AG08396 (cell line): Measurements from ENCODE around the gene IRAK1.

ENCODE experiments used
- DNase-seq: peaks from one replicate; pipeline ENCODE4 v3.0.0; 2012; ENCODE audit warnings: low spot score, mixed read lengths

Gene IRAK1

DNA sequence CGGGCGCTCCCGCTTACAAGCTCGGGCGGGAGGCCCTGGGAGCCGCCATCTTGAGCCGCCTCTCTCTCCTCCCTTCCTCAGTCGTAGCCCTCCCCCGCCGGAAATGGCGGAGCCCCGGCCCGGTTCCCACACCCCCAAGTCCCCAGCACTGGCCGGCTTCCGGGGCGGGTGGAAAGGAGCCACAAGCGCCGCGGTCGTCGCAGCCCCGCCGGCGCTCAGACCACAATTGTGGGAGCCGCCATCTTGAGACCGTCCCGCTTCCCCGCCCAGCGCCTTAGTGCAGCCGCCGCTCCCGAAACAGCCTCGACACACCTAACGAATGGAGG lies 48.6 kb downstream of the IRAK1 start:
- DNase-seq, result peak; percentile 92

DNA sequence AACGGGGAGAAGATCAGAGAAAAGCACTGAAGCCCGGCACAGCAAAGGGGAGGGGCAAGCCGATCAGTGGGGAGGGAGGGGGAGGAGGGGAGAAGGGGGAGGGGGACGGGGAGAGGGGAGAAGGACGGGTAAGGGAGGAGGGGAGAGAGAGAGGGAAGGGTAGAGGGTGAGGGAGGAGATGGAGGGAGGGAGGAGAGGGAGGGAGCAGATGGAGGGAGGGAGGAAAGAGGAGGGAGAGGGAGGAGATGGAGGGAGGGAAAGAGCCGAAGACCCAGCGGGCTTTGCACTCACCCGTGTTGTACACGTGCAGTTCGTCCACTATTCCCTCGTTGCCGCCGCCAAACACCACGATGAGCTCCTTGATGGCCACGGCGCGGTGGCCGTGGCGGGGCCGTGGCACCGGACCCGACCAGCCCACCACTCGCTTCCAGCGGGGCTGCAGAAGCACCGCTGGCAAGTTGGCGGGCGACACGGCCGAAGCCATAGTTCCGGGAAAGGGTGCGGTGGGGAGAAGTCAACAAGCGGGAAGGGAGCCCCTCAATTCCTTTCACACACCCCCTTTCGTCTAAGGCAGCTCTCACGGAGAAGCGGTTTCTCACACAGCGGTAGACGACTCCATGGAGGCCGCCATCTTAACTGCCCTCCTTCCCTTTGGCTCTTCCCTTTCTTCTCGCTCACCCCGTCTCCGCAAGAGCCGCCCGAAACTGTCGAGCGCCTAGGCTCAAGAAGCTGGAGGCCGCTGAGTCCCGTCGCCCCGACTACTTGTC lies 49.2 kb downstream of the IRAK1 start:
- DNase-seq, result peak; percentile 55

- no peak for DNase-seq
Observed at GRCh38 chrX:153969904-153970356, 49.8 kb downstream of the IRAK1 start.

GRCh38 chrX:153969125-153969903 lies 50.4 kb downstream of the IRAK1 start:
- no peak for DNase-seq

DNA sequence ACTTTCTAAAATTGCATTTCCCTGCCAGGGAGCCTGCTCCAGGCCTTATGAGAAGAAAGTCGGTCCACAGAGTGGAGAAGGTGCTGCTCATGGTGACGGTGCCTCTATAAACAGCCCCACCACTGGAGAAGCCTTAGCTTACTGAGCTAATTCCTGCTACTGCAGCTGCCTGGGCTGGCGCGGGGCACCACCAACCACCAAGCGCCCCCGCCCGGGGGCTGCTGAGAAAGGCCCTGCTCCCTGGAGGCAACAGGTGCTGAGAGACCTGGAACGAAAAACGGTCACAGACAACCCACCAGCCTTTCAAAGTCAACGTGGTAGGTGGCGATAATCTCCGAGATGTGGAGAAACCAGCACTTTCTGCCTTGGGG lies 51.0 kb downstream of the IRAK1 start:
- DNase-seq, result no peak

DNA sequence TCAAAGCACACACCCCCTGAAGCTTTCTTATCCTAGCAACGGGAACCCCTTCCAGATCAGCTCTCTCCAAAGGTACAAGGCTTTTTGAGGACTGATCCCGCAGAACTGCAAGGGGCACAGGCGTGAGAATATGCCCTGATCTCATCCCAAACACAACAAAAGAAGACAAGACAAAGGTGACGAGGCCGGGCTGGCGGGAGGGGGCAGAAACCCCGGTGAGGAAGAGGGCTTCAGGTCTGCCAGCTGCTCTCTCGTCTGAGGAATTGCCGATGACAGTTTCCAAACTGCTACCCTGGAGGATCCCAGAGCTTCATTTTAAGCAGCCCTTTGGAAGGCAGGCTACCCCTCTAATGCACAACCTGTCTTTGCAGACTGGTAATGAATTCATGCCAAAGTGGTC lies 51.4 kb downstream of the IRAK1 start:
- DNase-seq, result no peak

GRCh38 chrX:153967536-153968224 lies 52.0 kb downstream of the IRAK1 start:
- DNase-seq, result no peak

- DNase-seq, result no peak
Observed at GRCh38 chrX:153966841-153967535, 52.7 kb downstream of the IRAK1 start.

DNA sequence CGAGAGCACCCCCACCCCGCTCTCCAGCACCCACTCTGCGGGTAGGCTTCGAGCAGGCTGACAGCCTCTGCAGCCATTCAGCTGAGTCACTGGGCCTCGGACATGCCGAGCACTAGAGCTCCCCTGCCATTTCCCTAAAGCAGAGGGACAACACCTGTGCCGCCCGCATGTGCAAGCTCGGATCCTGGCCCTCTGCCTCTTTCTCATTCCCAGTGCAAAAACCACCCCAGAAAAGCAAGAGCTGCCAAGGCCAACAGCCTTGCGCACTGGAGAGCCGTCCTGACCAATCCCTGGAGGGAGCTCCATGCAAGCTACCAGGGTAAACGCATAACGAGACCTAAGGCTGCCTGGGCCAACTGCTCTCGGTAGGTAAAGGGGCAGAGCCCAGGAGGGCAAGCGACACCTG lies 53.4 kb downstream of the IRAK1 start:
- no peak for DNase-seq

DNA sequence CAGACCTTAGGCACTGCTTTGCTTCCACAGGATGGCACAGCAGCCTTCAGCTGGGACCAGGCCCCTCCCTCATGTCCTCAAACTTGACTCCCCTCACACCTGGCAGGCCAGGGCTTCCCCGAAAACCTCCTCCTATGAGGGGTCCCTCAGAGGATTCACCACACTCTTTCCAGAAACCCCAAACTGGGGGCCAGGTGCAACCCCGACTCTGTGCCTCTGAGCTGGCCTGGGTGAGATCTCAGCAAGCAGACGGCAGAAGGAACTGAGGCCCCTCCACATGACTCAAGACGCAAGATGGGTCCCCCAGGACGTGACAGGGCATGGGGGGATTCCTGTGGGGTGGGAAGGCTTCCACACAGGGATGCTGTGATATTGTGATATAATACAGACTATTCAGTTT lies 54.3 kb downstream of the IRAK1 start:
- DNase-seq, result no peak

GRCh38 chrX:153964105-153964504 lies 55.6 kb downstream of the IRAK1 start:
- DNase-seq, result no peak

DNA sequence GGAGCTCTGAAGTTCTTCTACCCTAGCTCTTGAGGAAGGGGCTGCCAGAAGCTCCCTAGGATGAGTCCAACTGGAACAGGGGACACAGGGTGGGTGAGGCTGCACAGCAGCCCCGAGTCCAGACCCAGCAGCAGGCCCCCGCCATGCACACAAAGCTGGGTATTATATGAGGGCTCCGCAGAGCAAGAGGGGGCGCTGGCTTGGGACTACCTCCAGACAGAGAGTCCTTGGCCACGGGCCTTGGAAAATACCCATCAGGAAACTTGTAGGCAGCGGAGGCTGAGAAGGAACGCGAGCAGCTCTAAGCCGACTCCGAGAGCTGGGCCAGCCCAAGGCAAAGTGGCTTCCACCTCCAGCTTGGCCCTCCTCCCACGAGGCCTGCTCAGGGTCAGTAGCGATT lies 56.2 kb downstream of the IRAK1 start:
- no peak for DNase-seq

GRCh38 chrX:153961292-153961691 lies 58.4 kb downstream of the IRAK1 start:
- no peak for DNase-seq

DNA sequence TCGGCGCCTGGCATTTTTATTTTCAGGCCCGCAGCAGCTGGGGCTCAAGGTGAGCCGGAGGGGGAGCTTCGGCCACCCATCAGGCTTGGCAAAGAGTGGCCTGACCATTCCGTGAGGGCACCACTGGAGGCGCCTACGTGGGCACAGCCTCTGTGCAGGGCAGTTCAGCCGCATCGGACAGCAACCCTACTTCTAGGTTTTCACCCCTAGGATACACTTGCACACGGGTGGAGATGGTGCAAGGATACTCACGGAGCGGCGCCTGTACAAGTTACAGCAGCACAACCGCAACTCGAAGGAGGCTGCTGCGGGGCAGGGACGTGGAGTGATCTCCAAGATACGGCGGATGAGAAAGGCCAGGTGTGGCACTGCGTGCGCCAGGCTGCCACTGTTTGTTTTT lies 58.9 kb downstream of the IRAK1 start:
- no peak for DNase-seq
